SK-N-SH (cell line): ENCODE data around the gene WNK1. TPM values are rescaled to one million over a fixed set of nuclear protein-coding genes. Genes with fewer than 3 reads are reported as not detected.

ENCODE experiments used
- CTCF ChIA-PET: fragments of 300-600, 350-600 bp; formaldehyde crosslinking; extraction: SDS; loops from one replicate; lab custom pipeline; 2021; lab: Yijun Ruan, JAX
- POLR2A ChIA-PET: fragments of 350-600 bp; sonication (Branson Sonifier 250); formaldehyde crosslinking; extraction: SDS; loops from one replicate; lab custom pipeline; 2020; ENCODE audit warnings: antibody characterized with exemption, inconsistent platforms; lab: Yijun Ruan, JAX
- DNase-seq: peaks from one replicate; pipeline ENCODE4 v3.0.0; 2012
- H2AFZ ChIP-seq: fragments of 200-600 bp; sonication (generic); 2 replicates; pipeline ENCODE4 v1.8.1; 2016; ENCODE audit warnings: antibody characterized with exemption, mild to moderate bottlenecking, low read depth
- H3F3A ChIP-seq: fragments of 200-600 bp; sonication (generic); replicated peaks from 2 replicates; pipeline ENCODE3; 2016; ENCODE audit warnings: antibody characterized with exemption, mild to moderate bottlenecking; ENCODE audit not compliant: insufficient read depth
- H3K27ac ChIP-seq, 2 experiments: fragments of 200-500 bp in 1 of 2; fragments of 200-600 bp in 1 of 2; sonication (Bioruptor generic) in 1 of 2; sonication (generic), shearing (Covaris generic) in 1 of 2; 2 replicates each; pipeline versions ENCODE4 v1.5.1 to v1.6.1; 2014 to 2016; ENCODE audit warnings: low read depth in 2 of 2, inconsistent platforms in 1 of 2, low read length in 1 of 2, mild to moderate bottlenecking in 1 of 2, mixed read lengths in 1 of 2
- H3K27me3 ChIP-seq: fragments of 200-600 bp; sonication (generic), shearing (Covaris generic); 2 replicates; pipeline ENCODE4 v1.6.1; 2016; ENCODE audit warnings: mixed run types; ENCODE audit not compliant: insufficient read depth
- H3K36me3 ChIP-seq, 2 experiments: fragments of 200-500 bp in 1 of 2; fragments of 200-600 bp in 1 of 2; sonication (Bioruptor generic) in 1 of 2; sonication (generic) in 1 of 2; replicated peaks in 1 of 2; 2 replicates each; pipeline versions ENCODE3 to v1.5.1; 2014 to 2016; ENCODE audit warnings: low read length in 1 of 2, mild to moderate bottlenecking in 1 of 2; ENCODE audit not compliant: insufficient read depth in 2 of 2, control insufficient read depth in 1 of 2
- H3K4me1 ChIP-seq, 2 experiments: fragments of 200-500 bp in 1 of 2; fragments of 200-600 bp in 1 of 2; sonication (Bioruptor generic) in 1 of 2; sonication (generic), shearing (Covaris generic) in 1 of 2; 2 replicates each; pipeline versions ENCODE4 v1.5.1 to v1.6.1; 2014 to 2016; ENCODE audit warnings: low read depth in 1 of 2, low read length in 1 of 2, mixed run types in 1 of 2; ENCODE audit not compliant: insufficient read depth in 2 of 2, control insufficient read depth in 1 of 2
- H3K4me2 ChIP-seq: fragments of 200-600 bp; sonication (generic), shearing (Covaris generic); 2 replicates; pipeline ENCODE4 v1.6.1; 2017; ENCODE audit warnings: mixed run types
- H3K4me3 ChIP-seq, 2 experiments: fragments of 200-500 bp in 1 of 2; fragments of 200-600 bp in 1 of 2; sonication (Bioruptor generic) in 1 of 2; sonication (generic), shearing (Covaris generic) in 1 of 2; 2 replicates each; pipeline versions ENCODE4 v1.5.1 to v1.8.1; 2014 to 2016; ENCODE audit warnings: low read depth in 2 of 2, inconsistent platforms in 1 of 2, low read length in 1 of 2, mild to moderate bottlenecking in 1 of 2, mixed read lengths in 1 of 2, moderate library complexity in 1 of 2
- H3K79me2 ChIP-seq: fragments of 200-600 bp; sonication (generic); 2 replicates; pipeline ENCODE4 v1.8.1; 2017; ENCODE audit warnings: mild to moderate bottlenecking; ENCODE audit not compliant: insufficient read depth
- H3K9ac ChIP-seq: fragments of 200-600 bp; sonication (generic); 2 replicates; pipeline ENCODE4 v1.6.1; 2017; ENCODE audit warnings: mixed run types
- H3K9me2 ChIP-seq: fragments of 200-600 bp; sonication (generic); 2 replicates; pipeline ENCODE4 v1.6.1; 2017; ENCODE audit warnings: mixed run types
- H3K9me3 ChIP-seq: fragments of 200-600 bp; sonication (generic); 2 replicates; pipeline ENCODE4 v1.6.1; 2017; ENCODE audit warnings: mixed run types, mild to moderate bottlenecking, moderate library complexity
- H4K20me1 ChIP-seq: fragments of 200-600 bp; sonication (generic); 2 replicates; pipeline ENCODE4 v1.6.1; 2017; ENCODE audit warnings: mild to moderate bottlenecking, mixed run types; ENCODE audit not compliant: insufficient read depth
- CHD2 ChIP-seq: fragments of 150-350 bp; IDR thresholded peaks from 2 replicates; pipeline ENCODE4 v1.6.1; 2018; ENCODE audit warnings: low read length; ENCODE audit not compliant: partially characterized antibody
- ELF1 ChIP-seq: IDR thresholded peaks from 2 replicates; pipeline ENCODE4 v1.4.0; 2012
- EZH2phosphoT487 ChIP-seq: fragments of 200-600 bp; sonication (generic); IDR thresholded peaks from 2 replicates; pipeline ENCODE4 v1.6.1; 2017; ENCODE audit warnings: low read depth, mixed run types, mild to moderate bottlenecking, antibody characterized with exemption, moderate library complexity, borderline replicate concordance
- FOSL2 ChIP-seq: IDR thresholded peaks from 2 replicates; pipeline ENCODE4 v1.4.0; 2012; ENCODE audit warnings: low read depth, mild to moderate bottlenecking, moderate library complexity, borderline replicate concordance
- GABPA ChIP-seq: IDR thresholded peaks from 2 replicates; pipeline ENCODE4 v1.4.0; 2012; ENCODE audit warnings: low read depth, mild to moderate bottlenecking
- MEF2A ChIP-seq: IDR thresholded peaks from 2 replicates; pipeline ENCODE4 v1.4.0; 2012; ENCODE audit warnings: low read depth, borderline replicate concordance
- MXI1 ChIP-seq: IDR thresholded peaks from 2 replicates; pipeline ENCODE4 v1.6.1; 2012; ENCODE audit warnings: mild to moderate bottlenecking, low read depth, low read length, improper control_type of control experiment
- RAD21 ChIP-seq: IDR thresholded peaks from 2 replicates; pipeline ENCODE4 v1.6.1; 2012; ENCODE audit warnings: mild to moderate bottlenecking, low read length
- REST ChIP-seq: IDR thresholded peaks from 2 replicates; pipeline ENCODE4 v1.6.1; 2012; ENCODE audit warnings: mild to moderate bottlenecking, low read depth, low read length, moderate library complexity
- RFX5 ChIP-seq: IDR thresholded peaks from 2 replicates; pipeline ENCODE4 v1.6.1; 2012; ENCODE audit warnings: mild to moderate bottlenecking, improper control_type of control experiment, low read length
- SMC3 ChIP-seq: IDR thresholded peaks from 2 replicates; pipeline ENCODE4 v1.6.1; 2012; ENCODE audit warnings: low read depth, low read length, improper control_type of control experiment
- TAF1 ChIP-seq: IDR thresholded peaks from 2 replicates; pipeline ENCODE4 v1.6.1; 2012; ENCODE audit warnings: low read depth, mild to moderate bottlenecking, low read length, moderate library complexity, borderline replicate concordance
- WGBS: methylation state at CpG from one replicate; pipeline ENCODE4 v1.1.6; 2017; ENCODE audit warnings: low lambda C conversion rate; 5-methylcytosine and 5-hydroxymethylcytosine counted together
- polyA plus RNA-seq, 3 experiments: library from polyadenylated mRNA; depleted of rRNA; stranded (reverse); fragments of >200 nt; gene quantifications; 2 replicates each; pipeline ENCODE4 v1.2.3, GENCODE V29; 2012
- TF ChIP-seq, protein P1 (sequence below): fragments of 150-350 bp; IDR thresholded peaks from 2 replicates; pipeline ENCODE4 v1.6.1; 2017; ENCODE audit warnings: antibody characterized with exemption, low read length, low read depth, borderline replicate concordance
- TF ChIP-seq, protein P2 (sequence below): IDR thresholded peaks from 2 replicates; pipeline ENCODE4 v1.4.0; 2012; ENCODE audit warnings: low read depth, borderline replicate concordance
- TF ChIP-seq, protein P3 (sequence below): fragments of 200-600 bp; sonication (generic); IDR thresholded peaks from 2 replicates; pipeline ENCODE4 v1.6.1; 2017; ENCODE audit warnings: antibody characterized with exemption, mild to moderate bottlenecking, moderate library complexity

The WNK1 gene
- polyA plus RNA-seq, 1 of the 3 experiments (the other 2 are of a cell fraction), result 30.5 TPM

DNA sequence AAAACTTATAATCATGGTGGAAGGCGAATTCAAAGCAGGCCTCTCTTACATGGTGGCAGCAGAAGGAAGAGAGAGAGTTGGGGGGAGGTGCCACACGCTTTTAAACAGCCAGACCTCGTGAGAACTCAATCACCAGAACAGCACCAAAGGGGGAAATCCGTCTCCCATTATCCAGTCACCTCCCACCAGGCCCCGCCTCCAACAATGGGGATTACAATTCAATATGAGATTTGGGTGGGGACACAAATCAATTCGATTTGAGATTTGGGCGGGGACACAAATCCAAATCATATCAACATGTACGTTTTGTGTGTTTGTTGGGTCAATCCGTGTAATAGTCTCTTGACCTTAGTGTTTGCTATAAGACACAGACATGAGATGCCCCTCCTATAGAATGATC is 21.8 kb upstream of the WNK1 start:
- H3K9ac ChIP-seq, result no peak overlapping the region
- H3K27me3 ChIP-seq, result no peaks in the 10 kb centered on the region
- H3K4me2 ChIP-seq, result no peak overlapping the region
- ChIA-PET POLR2A (no interaction called here), CTCF (interaction anchor here (2.8 kb wide), 1 partner anchor 154 kb away, joined by 9 read pairs; no protein-coding TSS in a partner anchor)
- no peaks in the 10 kb centered on the region for H3K9me2 ChIP-seq
- no peaks in the 10 kb centered on the region for H3F3A ChIP-seq
- H3K4me3 ChIP-seq, result no peak overlapping the region
- 60% methylated on average over 9 of the region's 9 CpGs for WGBS
- no peaks in the 10 kb centered on the region for H3K36me3 ChIP-seq
- no peak overlapping the region for H2AFZ ChIP-seq
- no peaks in the 10 kb centered on the region for H3K9me3 ChIP-seq
- no peaks in the 10 kb centered on the region for H3K79me2 ChIP-seq
- H4K20me1 ChIP-seq, result no peaks in the 10 kb centered on the region
- no peak overlapping the region for H3K27ac ChIP-seq
- no peak for DNase-seq
- TF ChIP-seq GABPA (no peak), REST (no peak), CHD2 (no peak), RFX5 (no peak), FOSL2 (no peak), EZH2phosphoT487 (no peak), RAD21 (no peak), SMC3 (no peak), MEF2A (no peak), TAF1 (no peak), ELF1 (no peak), MXI1 (no peak)
- TF ChIP-seq, protein P1, sequence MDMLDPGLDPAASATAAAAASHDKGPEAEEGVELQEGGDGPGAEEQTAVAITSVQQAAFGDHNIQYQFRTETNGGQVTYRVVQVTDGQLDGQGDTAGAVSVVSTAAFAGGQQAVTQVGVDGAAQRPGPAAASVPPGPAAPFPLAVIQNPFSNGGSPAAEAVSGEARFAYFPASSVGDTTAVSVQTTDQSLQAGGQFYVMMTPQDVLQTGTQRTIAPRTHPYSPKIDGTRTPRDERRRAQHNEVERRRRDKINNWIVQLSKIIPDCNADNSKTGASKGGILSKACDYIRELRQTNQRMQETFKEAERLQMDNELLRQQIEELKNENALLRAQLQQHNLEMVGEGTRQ, result no peak
- TF ChIP-seq, protein P2, sequence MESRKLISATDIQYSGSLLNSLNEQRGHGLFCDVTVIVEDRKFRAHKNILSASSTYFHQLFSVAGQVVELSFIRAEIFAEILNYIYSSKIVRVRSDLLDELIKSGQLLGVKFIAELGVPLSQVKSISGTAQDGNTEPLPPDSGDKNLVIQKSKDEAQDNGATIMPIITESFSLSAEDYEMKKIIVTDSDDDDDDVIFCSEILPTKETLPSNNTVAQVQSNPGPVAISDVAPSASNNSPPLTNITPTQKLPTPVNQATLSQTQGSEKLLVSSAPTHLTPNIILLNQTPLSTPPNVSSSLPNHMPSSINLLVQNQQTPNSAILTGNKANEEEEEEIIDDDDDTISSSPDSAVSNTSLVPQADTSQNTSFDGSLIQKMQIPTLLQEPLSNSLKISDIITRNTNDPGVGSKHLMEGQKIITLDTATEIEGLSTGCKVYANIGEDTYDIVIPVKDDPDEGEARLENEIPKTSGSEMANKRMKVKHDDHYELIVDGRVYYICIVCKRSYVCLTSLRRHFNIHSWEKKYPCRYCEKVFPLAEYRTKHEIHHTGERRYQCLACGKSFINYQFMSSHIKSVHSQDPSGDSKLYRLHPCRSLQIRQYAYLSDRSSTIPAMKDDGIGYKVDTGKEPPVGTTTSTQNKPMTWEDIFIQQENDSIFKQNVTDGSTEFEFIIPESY, result no peak
- TF ChIP-seq, protein P3, sequence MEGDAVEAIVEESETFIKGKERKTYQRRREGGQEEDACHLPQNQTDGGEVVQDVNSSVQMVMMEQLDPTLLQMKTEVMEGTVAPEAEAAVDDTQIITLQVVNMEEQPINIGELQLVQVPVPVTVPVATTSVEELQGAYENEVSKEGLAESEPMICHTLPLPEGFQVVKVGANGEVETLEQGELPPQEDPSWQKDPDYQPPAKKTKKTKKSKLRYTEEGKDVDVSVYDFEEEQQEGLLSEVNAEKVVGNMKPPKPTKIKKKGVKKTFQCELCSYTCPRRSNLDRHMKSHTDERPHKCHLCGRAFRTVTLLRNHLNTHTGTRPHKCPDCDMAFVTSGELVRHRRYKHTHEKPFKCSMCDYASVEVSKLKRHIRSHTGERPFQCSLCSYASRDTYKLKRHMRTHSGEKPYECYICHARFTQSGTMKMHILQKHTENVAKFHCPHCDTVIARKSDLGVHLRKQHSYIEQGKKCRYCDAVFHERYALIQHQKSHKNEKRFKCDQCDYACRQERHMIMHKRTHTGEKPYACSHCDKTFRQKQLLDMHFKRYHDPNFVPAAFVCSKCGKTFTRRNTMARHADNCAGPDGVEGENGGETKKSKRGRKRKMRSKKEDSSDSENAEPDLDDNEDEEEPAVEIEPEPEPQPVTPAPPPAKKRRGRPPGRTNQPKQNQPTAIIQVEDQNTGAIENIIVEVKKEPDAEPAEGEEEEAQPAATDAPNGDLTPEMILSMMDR, result no peak
- TF ChIP-seq, all 33 proteins: peak for 0
- no peaks in the 10 kb centered on the region for H3K4me1 ChIP-seq
